Stimulated activated CD4-positive, alpha-beta T cell treated with anti-CD3 and anti-CD28 coated beads, Interleukin-2, amount 100 ng/mL, for 4 hours (primary cell): ENCODE data around the gene MORC2.

Experiments
- DNase-seq: peaks from one replicate; pipeline ENCODE4 v3.0.0-alpha.2; 2020; ENCODE audit warnings: low read depth

MORC2 gene

DNA sequence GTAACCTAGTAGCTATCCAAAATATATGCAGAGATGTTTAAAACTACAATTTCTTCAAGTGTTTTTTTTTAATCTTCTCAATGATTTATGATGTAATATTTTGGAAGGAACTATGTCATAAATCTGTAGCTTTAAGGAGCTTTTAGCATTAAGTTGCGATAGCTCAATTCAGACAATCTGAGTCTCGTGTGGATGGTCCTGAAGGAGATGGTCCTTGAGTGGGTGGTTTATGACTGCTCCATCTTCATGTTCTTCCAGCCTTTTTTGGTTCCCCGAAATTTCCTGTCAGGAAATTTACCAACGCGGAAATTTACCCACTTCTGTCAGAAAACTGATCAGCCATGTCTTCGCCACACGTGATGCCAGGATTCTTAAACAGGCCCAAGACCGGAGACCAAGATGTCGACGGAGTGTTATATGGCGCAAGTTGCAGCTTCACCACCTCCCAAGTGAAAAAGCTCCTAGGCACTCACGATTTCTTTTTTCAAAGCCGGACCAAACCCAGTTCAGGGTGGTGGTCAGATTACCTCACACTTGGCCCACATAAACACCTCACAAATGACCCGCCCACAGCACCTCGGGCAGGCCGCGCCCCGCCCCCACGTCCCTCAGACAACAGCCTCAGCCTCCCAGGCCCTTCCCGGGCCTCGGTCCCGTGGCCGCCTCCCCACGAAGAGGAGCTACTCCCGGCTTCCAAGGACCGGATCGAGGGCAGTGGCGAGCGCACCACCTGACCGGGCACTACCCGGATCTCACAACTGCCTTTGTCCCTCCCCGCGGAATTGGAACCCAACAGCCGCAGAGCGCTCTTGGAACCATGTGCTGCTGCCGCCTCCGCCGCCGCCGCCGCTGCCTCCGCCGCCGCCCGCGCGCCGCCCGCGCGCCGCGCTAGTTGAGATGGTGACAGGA lies at the start of gene MORC2:
MORC2 (minus strand) TSS at position 760 of the 909 bp plus-strand sequence. CDS start 885 bp downstream, outside the sequence.
- no peak for DNase-seq

DNA sequence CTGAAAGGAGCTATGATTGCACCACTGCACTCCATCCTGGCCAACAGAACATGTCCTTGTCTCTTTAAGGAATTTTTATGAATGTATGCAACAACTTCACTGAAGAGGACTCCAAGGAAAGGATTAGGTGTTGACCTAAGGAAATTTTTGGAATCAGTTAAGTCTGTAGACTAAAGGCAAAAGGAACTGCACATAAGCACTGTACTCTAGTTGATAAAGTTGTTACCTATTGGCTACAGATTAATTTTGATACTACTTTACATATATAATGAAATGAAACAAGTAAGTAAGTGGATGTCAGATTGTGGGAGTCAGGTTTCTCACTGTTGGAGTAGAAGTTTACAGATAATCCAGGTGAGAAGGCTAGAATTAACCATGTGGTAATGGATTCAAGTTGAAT lies 37.0 kb upstream of the MORC2 start:
- no peak for DNase-seq

- no peak for DNase-seq
Measured at GRCh38 chr22:31001124-31001770, 32.7 kb upstream of the MORC2 start.

DNA sequence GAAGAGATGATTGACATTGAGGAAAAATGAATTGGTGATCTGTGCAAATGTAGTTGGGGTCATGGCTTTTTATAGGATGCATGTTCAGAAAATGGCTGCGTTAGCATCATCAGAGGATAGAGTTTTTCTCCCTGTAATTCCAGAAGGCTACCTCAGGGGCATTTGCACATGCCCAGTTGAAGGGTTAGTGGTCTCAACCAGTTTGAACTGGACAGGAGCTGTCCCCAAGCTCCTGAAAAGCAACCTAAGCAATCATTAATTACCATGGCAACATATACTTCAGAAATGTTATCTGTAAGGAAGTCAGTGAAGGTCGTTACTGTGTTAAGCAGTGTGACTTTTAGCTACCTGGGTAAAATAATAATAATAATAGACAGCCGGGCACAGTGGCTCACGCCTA lies 29.8 kb upstream of the MORC2 start:
- no peak for DNase-seq

- DNase-seq: no peak
Measured at GRCh38 chr22:30996462-30996861, 27.9 kb upstream of the MORC2 start.

DNA sequence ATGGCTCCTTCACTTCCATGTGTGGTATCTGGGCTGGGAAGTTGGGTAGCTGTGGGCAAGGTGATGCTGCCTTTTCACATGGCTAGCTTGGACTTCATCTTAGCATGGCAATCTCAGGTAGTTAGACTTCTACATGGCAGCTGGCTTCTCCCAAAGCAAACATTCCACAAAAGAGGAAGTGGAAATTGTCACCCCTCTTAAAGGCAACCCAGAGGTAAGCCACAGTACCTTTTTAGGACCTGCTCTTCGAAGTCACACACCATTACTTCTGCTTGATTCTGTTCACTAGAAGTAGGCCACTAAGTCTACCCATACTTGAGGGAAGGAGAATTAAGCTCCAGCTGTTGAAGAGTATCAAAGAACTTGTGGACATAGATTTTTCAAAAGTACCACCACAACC lies 26.4 kb upstream of the MORC2 start:
- no peak for DNase-seq

DNA sequence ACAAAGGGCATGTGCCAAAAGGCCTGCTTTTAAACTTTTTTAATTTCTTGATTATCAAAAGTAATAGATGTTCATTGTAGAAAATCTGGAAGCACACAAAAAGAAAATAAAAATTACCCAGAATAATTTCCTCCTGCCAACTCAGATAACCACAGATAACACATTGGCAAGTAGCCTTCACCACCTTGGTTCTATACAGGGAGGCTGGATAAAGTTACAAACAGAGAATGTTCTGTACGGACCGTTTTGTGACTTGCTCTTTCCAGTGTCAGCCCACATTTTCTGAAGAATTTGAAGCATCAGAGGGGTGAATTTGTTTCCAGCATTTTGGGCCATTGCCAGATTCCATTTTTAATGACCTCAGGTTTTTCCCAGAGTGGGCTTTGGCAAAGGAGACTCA lies 24.0 kb upstream of the MORC2 start:
- DNase-seq: no peak

DNA sequence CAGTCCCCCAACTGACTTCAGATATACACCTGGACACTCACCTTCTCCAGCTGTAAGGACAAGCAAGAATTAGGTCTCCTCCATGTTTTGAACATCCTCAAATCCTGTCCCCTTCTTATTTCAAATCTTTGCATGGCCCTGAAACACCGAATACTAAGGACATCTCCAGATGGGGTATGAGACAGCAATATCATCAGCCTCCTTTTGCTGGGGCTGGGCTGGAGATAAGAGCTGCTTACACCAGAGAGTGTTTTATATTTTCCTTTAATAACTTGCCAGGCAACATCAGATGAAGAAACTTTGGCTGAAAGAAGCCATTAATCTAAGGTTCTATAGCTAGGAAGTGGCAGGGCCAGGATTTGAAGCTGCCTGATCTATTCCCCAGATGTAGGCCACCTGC lies 22.1 kb upstream of the MORC2 start:
- no peak for DNase-seq

GRCh38 chr22:30989474-30989873 lies 20.9 kb upstream of the MORC2 start:
- no peak for DNase-seq

DNA sequence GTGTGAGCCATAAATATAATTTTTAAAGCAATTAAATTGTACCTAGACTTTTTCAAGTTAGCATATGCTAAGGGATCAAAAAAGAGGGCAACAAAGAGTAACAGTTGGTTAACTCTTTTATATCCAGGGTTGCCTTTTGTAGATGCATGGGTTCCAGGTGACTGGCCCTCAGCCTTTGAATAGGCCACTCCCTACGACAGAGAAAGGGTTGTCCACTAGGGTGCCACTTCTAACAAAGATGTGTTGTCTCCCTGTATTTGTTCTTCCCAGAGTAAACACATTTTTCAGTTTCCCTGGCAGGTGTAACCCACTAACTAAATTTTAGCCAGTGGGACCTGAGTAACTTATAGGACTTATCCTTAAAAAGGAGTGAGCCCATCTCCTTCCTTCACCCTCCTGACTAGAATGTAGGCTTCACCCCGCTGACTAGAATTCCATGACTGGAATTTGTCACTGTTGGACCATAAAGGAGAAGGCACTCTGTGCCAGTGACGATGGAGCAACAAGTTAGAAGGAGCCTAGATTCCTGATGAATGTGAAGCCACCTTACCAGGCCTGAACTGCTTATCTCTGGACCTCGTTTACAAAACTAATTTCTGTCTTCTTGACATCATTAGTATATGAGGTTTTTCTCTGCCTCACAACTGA lies 17.1 kb upstream of the MORC2 start:
- DNase-seq: no peak

- no peak for DNase-seq
Measured at GRCh38 chr22:30984317-30984716, 15.7 kb upstream of the MORC2 start.

GRCh38 chr22:30982512-30982911 lies 13.9 kb upstream of the MORC2 start:
- no peak for DNase-seq

- no peak for DNase-seq
Measured at GRCh38 chr22:30979932-30980331, 11.4 kb upstream of the MORC2 start.

DNA sequence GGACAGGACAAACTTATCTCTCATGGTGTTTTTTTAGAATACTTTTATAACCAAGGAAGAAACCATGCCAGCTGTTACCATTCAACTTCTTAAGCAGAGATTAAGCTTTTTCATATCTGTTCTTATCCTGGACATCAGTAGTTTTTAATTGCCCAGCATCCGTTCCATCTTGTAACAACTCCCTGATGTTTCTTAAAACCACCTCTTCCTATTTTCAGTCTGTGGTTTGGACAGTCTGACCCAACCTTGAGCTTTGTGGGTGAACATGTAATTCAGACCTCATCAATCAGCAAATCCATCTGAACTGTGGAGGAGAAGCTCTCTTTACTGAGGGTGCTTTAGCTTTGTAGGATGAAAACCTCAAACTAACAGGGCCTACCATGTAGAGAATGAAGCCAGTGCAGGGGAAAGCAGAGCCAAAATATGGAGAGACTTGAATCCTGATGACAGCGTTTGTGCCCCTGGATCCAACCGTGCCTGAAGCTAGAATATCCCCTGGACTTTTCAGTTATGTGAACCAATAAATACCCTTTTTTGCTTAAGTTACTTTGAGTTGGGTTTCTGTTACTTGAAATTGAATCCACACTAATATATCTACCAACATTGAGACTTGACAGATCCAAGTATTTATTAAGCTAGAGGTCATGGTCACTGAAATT lies 9.9 kb upstream of the MORC2 start:
- DNase-seq: no peak

GRCh38 chr22:30970356-30970746 lies 1.8 kb upstream of the MORC2 start:
- DNase-seq: no peak

GRCh38 chr22:30969532-30970355 lies 1.2 kb upstream of the MORC2 start:
- peak; percentile 11 for DNase-seq

GRCh38 chr22:30968924-30969531 lies 454 bp upstream of the MORC2 start, which contains the start of gene TUG1:
TSS of gene TUG1 (plus strand) at chr22:30969265.
- DNase-seq: peak; percentile 98

DNA sequence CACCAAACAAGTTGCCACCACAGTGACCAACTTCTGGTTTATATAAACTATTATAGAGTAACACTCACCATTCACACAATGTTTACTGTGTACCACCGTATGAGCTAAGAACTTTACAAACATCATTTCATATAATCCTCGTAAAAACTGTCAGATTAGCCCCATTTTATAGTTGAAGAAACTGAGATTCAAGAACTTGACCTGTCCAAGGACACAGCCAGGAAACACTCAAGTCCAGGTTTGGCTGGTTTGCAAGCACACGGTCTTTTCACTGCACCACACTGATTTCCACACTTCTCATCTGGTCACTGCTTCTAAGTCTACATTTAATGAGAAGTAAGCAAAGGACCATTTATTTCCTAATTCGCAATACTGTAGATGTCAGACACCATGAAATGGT lies 3.7 kb downstream of the MORC2 start:
- DNase-seq: no peak

DNA sequence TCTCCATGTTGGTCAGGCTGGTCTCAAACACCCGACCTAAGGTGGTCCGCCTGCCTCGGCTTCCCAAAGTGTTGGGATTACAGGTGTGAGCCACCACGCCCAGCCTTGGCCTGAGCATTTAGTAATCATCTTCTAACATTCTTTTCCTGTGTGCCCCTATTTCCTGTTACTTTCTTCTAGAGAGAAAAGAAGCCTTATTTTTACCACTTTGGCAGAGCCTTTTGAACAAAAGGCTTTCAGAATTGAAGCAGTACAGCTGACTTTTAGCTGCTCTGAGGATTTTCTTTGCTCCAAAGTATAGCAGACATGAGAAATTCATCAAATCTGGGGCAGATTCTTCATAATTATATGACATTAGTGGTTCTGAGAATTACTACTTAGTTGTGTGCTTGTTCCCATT lies 13.4 kb downstream of the MORC2 start:
- DNase-seq: no peak

- DNase-seq: no peak
Measured at GRCh38 chr22:30953206-30953605, 15.4 kb downstream of the MORC2 start.
